PFSK-1 (cell line): ENCODE results near the gene ANKRD36.

Source experiments
- FOXP2 ChIP-seq: optimal IDR thresholded peaks from 2 replicates; pipeline ENCODE3; 2011; ENCODE audit warnings: borderline replicate concordance, control low read depth, inconsistent platforms; ENCODE audit not compliant: insufficient read depth; ENCODE audit errors: extremely low read length, extremely low read depth
- POLR2AphosphoS5 ChIP-seq: IDR thresholded peaks from 2 replicates; pipeline ENCODE4 v1.6.1; 2012; ENCODE audit warnings: low read depth, mild to moderate bottlenecking, control low read depth, low read length, moderate library complexity
- REST ChIP-seq, 2 experiments: IDR thresholded peaks; 2 replicates each; pipeline versions ENCODE4 v1.6.1 to v1.8.0; 2011 to 2012; ENCODE audit warnings: low read depth in 2 of 2, low read length in 2 of 2, control low read depth in 1 of 2, inconsistent platforms in 1 of 2, mild to moderate bottlenecking in 1 of 2, moderate library complexity in 1 of 2; ENCODE audit not compliant: insufficient read depth in 1 of 2
- SIN3A ChIP-seq: IDR thresholded peaks from 2 replicates; pipeline ENCODE4 v1.6.1; 2012; ENCODE audit warnings: mild to moderate bottlenecking, low read length, moderate library complexity, borderline replicate concordance; ENCODE audit not compliant: insufficient read depth

Gene ANKRD36

GRCh38 chr2:97210325-97210724 lies 97.4 kb downstream of the ANKRD36 start:
- TF ChIP-seq FOXP2, result no peak
- TF ChIP-seq SIN3A, result no peak
- no peak for TF ChIP-seq REST (IDR thresholded peaks at IDR 0.05; ENCODE audit: insufficient read depth in 1 of 2, low read depth in 2 of 2, low read length in 2 of 2)

GRCh38 chr2:97267411-97268074 lies 154.6 kb downstream of the ANKRD36 start:
- TF ChIP-seq REST (IDR thresholded peaks at IDR 0.05; ENCODE audit: insufficient read depth in 1 of 2, low read depth in 2 of 2, low read length in 2 of 2) (no peak), FOXP2 (no peak), POLR2AphosphoS5 (no peak)
